Neural cell (in vitro differentiated cells): ENCODE measurements around the gene LARGE1.

ENCODE experiments used
- EZH2 ChIP-seq: fragments of 200-600, 300-800 bp; shearing (Covaris generic), sonication (generic); IDR thresholded peaks from 2 replicates; pipeline ENCODE4 v1.6.1; 2014; ENCODE audit warnings: antibody characterized with exemption, low read length, borderline replicate concordance, mild to moderate bottlenecking; ENCODE audit not compliant: insufficient read depth, poor library complexity, severe bottlenecking
- POLR2AphosphoS5 ChIP-seq: IDR thresholded peaks from 2 replicates; pipeline ENCODE4 v1.6.1; 2012
- REST ChIP-seq: IDR thresholded peaks from 2 replicates; pipeline ENCODE4 v1.6.1; 2012; ENCODE audit warnings: borderline replicate concordance
- TAF1 ChIP-seq: IDR thresholded peaks from 2 replicates; pipeline ENCODE4 v1.6.1; 2012; ENCODE audit warnings: low read depth
- TF ChIP-seq, protein P1 (sequence below): fragments of 450-650 bp; IDR thresholded peaks from 2 replicates; pipeline ENCODE4 v1.5.1; 2014; ENCODE audit warnings: antibody characterized with exemption, mild to moderate bottlenecking, moderate library complexity; ENCODE audit not compliant: poor library complexity, severe bottlenecking

- TF ChIP-seq, protein P1, sequence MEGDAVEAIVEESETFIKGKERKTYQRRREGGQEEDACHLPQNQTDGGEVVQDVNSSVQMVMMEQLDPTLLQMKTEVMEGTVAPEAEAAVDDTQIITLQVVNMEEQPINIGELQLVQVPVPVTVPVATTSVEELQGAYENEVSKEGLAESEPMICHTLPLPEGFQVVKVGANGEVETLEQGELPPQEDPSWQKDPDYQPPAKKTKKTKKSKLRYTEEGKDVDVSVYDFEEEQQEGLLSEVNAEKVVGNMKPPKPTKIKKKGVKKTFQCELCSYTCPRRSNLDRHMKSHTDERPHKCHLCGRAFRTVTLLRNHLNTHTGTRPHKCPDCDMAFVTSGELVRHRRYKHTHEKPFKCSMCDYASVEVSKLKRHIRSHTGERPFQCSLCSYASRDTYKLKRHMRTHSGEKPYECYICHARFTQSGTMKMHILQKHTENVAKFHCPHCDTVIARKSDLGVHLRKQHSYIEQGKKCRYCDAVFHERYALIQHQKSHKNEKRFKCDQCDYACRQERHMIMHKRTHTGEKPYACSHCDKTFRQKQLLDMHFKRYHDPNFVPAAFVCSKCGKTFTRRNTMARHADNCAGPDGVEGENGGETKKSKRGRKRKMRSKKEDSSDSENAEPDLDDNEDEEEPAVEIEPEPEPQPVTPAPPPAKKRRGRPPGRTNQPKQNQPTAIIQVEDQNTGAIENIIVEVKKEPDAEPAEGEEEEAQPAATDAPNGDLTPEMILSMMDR, result no peak
- TF ChIP-seq POLR2AphosphoS5, result no peak
- TF ChIP-seq REST, result no peak
- no peak for TF ChIP-seq EZH2
- no peak for TF ChIP-seq TAF1
These were observed 398.2 kb downstream of the LARGE1 start for GRCh38 chr22:33521879-33522665.
